A673 (cell line): Measurements from ENCODE around the gene PFKFB2.

Experiments used
- CTCF ChIP-seq: fragments of 300-800, 200-600 bp; sonication (generic); conservative IDR thresholded peaks from 2 replicates; pipeline ENCODE4 v1.5.1; 2017; ENCODE audit warnings: low read depth, mild to moderate bottlenecking, antibody characterized with exemption, low read length, moderate library complexity, mixed read lengths
- EZH2 ChIP-seq: fragments of 200-600 bp; sonication (generic); IDR thresholded peaks from 2 replicates; pipeline ENCODE4 v1.6.1; 2017; ENCODE audit warnings: borderline replicate concordance, low read depth, mild to moderate bottlenecking, mixed read lengths, antibody characterized with exemption, low read length; ENCODE audit not compliant: poor library complexity, severe bottlenecking

- TF ChIP-seq CTCF: no peak
- TF ChIP-seq EZH2: no peak
These were observed 28.0 kb downstream of the PFKFB2 start for GRCh38 chr1:207081088-207081487.
